ENCODE data around the gene BCAR3. TPM values are rescaled to one million over a fixed set of nuclear protein-coding genes. Genes with fewer than 3 reads are reported as not detected.
A peak's percentile ranks its signal among the peaks of the same experiment; 100 is the strongest.

Gene BCAR3
- total RNA-seq, 2 donors from 2014 or later = 32.7 to 48.7 TPM

GRCh38 chr1:93574991-93575390 is 106.6 kb downstream of the BCAR3 start:
- no peak overlapping the region for H3K9ac ChIP-seq (ENCODE audit: extremely low read depth, low read length, poor library complexity, severe bottlenecking)
- H3K9me3 ChIP-seq (ENCODE audit: control insufficient read depth, low read length) = no peaks in the 10 kb centered on the region
- H3K4me1 ChIP-seq (ENCODE audit: control insufficient read depth, insufficient read depth, low read length) = no peaks in the 10 kb centered on the region
- H3K36me3 Mint-ChIP-seq (ENCODE audit: low read depth) = peaks cover 80% of the 10 kb centered on the region
- peak overlapping the region; percentile 93 for H3K27ac ChIP-seq (ENCODE audit: low read depth, low read length)
- no peaks in the 10 kb centered on the region for H3K27me3 Mint-ChIP-seq (ENCODE audit: insufficient read depth)
- H3K27ac Mint-ChIP-seq = no peak overlapping the region
- no peaks in the 10 kb centered on the region for H3K9me3 Mint-ChIP-seq
- WGBS, 2 experiments (ENCODE audit: insufficient coverage in 1 of 2, insufficient read length in 1 of 2) = 93 to 94% methylated on average over 4 to 6 of the region's 6 CpGs
- H3K4me1 Mint-ChIP-seq = no peaks in the 10 kb centered on the region
- no peak overlapping the region for H3K4me3 ChIP-seq (ENCODE audit: low read length)
- DNase-seq = peak; percentile 41
- TF ChIP-seq CTCF (conservative IDR thresholded peaks at IDR 0.05) = no peak
- H3K27me3 ChIP-seq (ENCODE audit: control insufficient read depth, insufficient read depth, low read length, poor library complexity, severe bottlenecking) = no peaks in the 10 kb centered on the region
- peaks cover 96% of the 10 kb centered on the region for H3K36me3 ChIP-seq (ENCODE audit: control insufficient read depth, insufficient read depth, low read length)
- H3K4me3 Mint-ChIP-seq = no peak overlapping the region

GRCh38 chr1:93574511-93574910 is 107.1 kb downstream of the BCAR3 start:
- Histone ChIP-seq H3K9ac (ENCODE audit: extremely low read depth, low read length, poor library complexity, severe bottlenecking) (no peak overlapping the region), H3K4me1 (ENCODE audit: control insufficient read depth, insufficient read depth, low read length) (no peaks in the 10 kb centered on the region), H3K27ac (ENCODE audit: low read depth, low read length) (no peak overlapping the region), H3K9me3 (ENCODE audit: control insufficient read depth, low read length) (no peaks in the 10 kb centered on the region), H3K4me3 (ENCODE audit: low read length) (no peak overlapping the region), H3K27me3 (ENCODE audit: control insufficient read depth, insufficient read depth, low read length, poor library complexity, severe bottlenecking) (no peaks in the 10 kb centered on the region), H3K36me3 (ENCODE audit: control insufficient read depth, insufficient read depth, low read length) (peaks cover 96% of the 10 kb centered on the region)
- peak overlapping the region; percentile 89 for H3K27ac Mint-ChIP-seq
- no peaks in the 10 kb centered on the region for H3K9me3 Mint-ChIP-seq
- H3K4me3 Mint-ChIP-seq = no peak overlapping the region
- no peaks in the 10 kb centered on the region for H3K27me3 Mint-ChIP-seq (ENCODE audit: insufficient read depth)
- no peak for TF ChIP-seq CTCF (conservative IDR thresholded peaks at IDR 0.05)
- H3K4me1 Mint-ChIP-seq = no peaks in the 10 kb centered on the region
- WGBS, 2 experiments (ENCODE audit: insufficient coverage in 1 of 2, insufficient read length in 1 of 2) = 80 to 97% methylated on average over 1 to 7 of the region's 7 CpGs
- H3K36me3 Mint-ChIP-seq (ENCODE audit: low read depth) = peaks cover 82% of the 10 kb centered on the region
- DNase-seq = peak; percentile 43

- 100% methylated on average over 1 of the region's 1 CpG; no CpG with 5 or more reads in 1 of the 2 experiments for WGBS, 2 experiments (ENCODE audit: insufficient coverage in 1 of 2, insufficient read length in 1 of 2)
- TF ChIP-seq CTCF (conservative IDR thresholded peaks at IDR 0.05) = no peak
- Histone ChIP-seq H3K27me3 (ENCODE audit: control insufficient read depth, insufficient read depth, low read length, poor library complexity, severe bottlenecking) (no peaks in the 10 kb centered on the region), H3K4me3 (ENCODE audit: low read length) (no peak overlapping the region), H3K9ac (ENCODE audit: extremely low read depth, low read length, poor library complexity, severe bottlenecking) (no peak overlapping the region), H3K4me1 (ENCODE audit: control insufficient read depth, insufficient read depth, low read length) (no peaks in the 10 kb centered on the region), H3K27ac (ENCODE audit: low read depth, low read length) (no peak overlapping the region), H3K36me3 (ENCODE audit: control insufficient read depth, insufficient read depth, low read length) (peaks cover 96% of the 10 kb centered on the region), H3K9me3 (ENCODE audit: control insufficient read depth, low read length) (no peaks in the 10 kb centered on the region)
- H3K4me3 Mint-ChIP-seq = no peak overlapping the region
- no peaks in the 10 kb centered on the region for H3K9me3 Mint-ChIP-seq
- no peaks in the 10 kb centered on the region for H3K4me1 Mint-ChIP-seq
- H3K27me3 Mint-ChIP-seq (ENCODE audit: insufficient read depth) = no peaks in the 10 kb centered on the region
- H3K27ac Mint-ChIP-seq = peak overlapping the region; percentile 89
- peaks cover 82% of the 10 kb centered on the region for H3K36me3 Mint-ChIP-seq (ENCODE audit: low read depth)
- DNase-seq = peak; percentile 32
Observed at GRCh38 chr1:93573940-93574469, 107.6 kb downstream of the BCAR3 start.
